ENCODE results near the gene BCAS3. TPM values are rescaled to one million over a fixed set of nuclear protein-coding genes. Genes with fewer than 3 reads are reported as not detected.

BCAS3 gene
- total RNA-seq, 1 donor from 2014 or later, result 9.5 TPM

- intact Hi-C loops (cut with micrococcal nuclease), result no loop called here
- no peak overlapping the region for H3K4me3 Mint-ChIP-seq
- H3K36me3 Mint-ChIP-seq (ENCODE audit: low read depth), result no peaks in the 10 kb centered on the region
- no peaks in the 10 kb centered on the region for H3K9me3 Mint-ChIP-seq
- no peaks in the 10 kb centered on the region for H3K4me1 Mint-ChIP-seq
- H3K27ac Mint-ChIP-seq, result no peak overlapping the region
- no peak for DNase-seq
- H3K27me3 Mint-ChIP-seq, result peaks cover 4% of the 10 kb centered on the region
Measured at GRCh38 chr17:61305024-61305423, 627.4 kb downstream of the BCAS3 start.

GRCh38 chr17:61306003-61306402 is 628.4 kb downstream of the BCAS3 start:
- intact Hi-C loops (cut with micrococcal nuclease), result no loop called here
- no peak overlapping the region for H3K4me3 Mint-ChIP-seq

GRCh38 chr17:61307905-61308886 is 630.5 kb downstream of the BCAS3 start:
- Mint-ChIP-seq H3K4me1 (no peaks in the 10 kb centered on the region), H3K27me3 (no peaks in the 10 kb centered on the region)

More at GRCh38 chr17:61306003-61306402, 628.4 kb downstream of the BCAS3 start:
- Mint-ChIP-seq H3K27me3 (peaks cover 2% of the 10 kb centered on the region), H3K9me3 (no peaks in the 10 kb centered on the region), H3K4me1 (no peaks in the 10 kb centered on the region), H3K36me3 (ENCODE audit: low read depth) (no peaks in the 10 kb centered on the region), H3K27ac (no peak overlapping the region)
- no peak for DNase-seq

GRCh38 chr17:61309362-61310256 is 632.0 kb downstream of the BCAS3 start:
- no peaks in the 10 kb centered on the region for H3K27me3 Mint-ChIP-seq
- intact Hi-C loops (cut with micrococcal nuclease), result no loop called here
- H3K4me1 Mint-ChIP-seq, result no peaks in the 10 kb centered on the region
- no peak overlapping the region for H3K27ac Mint-ChIP-seq
- DNase-seq, result no peak
- no peaks in the 10 kb centered on the region for H3K9me3 Mint-ChIP-seq
- H3K4me3 Mint-ChIP-seq, result no peak overlapping the region
- no peaks in the 10 kb centered on the region for H3K36me3 Mint-ChIP-seq (ENCODE audit: low read depth)

More at GRCh38 chr17:61307905-61308886, 630.5 kb downstream of the BCAS3 start:
- intact Hi-C loops (cut with micrococcal nuclease), result no loop called here
- no peaks in the 10 kb centered on the region for H3K9me3 Mint-ChIP-seq
- H3K36me3 Mint-ChIP-seq (ENCODE audit: low read depth), result no peaks in the 10 kb centered on the region
- H3K27ac Mint-ChIP-seq, result no peak overlapping the region
- H3K4me3 Mint-ChIP-seq, result no peak overlapping the region
- DNase-seq, result no peak

GRCh38 chr17:61310590-61310989 is 632.9 kb downstream of the BCAS3 start:
- Mint-ChIP-seq H3K27me3 (no peaks in the 10 kb centered on the region), H3K27ac (no peak overlapping the region), H3K9me3 (no peaks in the 10 kb centered on the region), H3K4me1 (no peaks in the 10 kb centered on the region), H3K36me3 (ENCODE audit: low read depth) (no peaks in the 10 kb centered on the region), H3K4me3 (no peak overlapping the region)
- intact Hi-C loops (cut with micrococcal nuclease), result no loop called here
- no peak for DNase-seq

- no peak overlapping the region for H3K27ac Mint-ChIP-seq
- no peak overlapping the region for H3K4me3 Mint-ChIP-seq
- H3K4me1 Mint-ChIP-seq, result no peaks in the 10 kb centered on the region
- H3K9me3 Mint-ChIP-seq, result no peaks in the 10 kb centered on the region
- DNase-seq, result no peak
- no peaks in the 10 kb centered on the region for H3K27me3 Mint-ChIP-seq
- H3K36me3 Mint-ChIP-seq (ENCODE audit: low read depth), result no peaks in the 10 kb centered on the region
- intact Hi-C loops (cut with micrococcal nuclease), result no loop called here
Measured at GRCh38 chr17:61312406-61313295, 635.0 kb downstream of the BCAS3 start.

GRCh38 chr17:61313461-61314326 is 636.0 kb downstream of the BCAS3 start:
- no peaks in the 10 kb centered on the region for H3K4me1 Mint-ChIP-seq
- no peaks in the 10 kb centered on the region for H3K27me3 Mint-ChIP-seq
- H3K9me3 Mint-ChIP-seq, result no peaks in the 10 kb centered on the region
- intact Hi-C loops (cut with micrococcal nuclease), result no loop called here
- H3K27ac Mint-ChIP-seq, result no peak overlapping the region
- DNase-seq, result no peak
- H3K36me3 Mint-ChIP-seq (ENCODE audit: low read depth), result no peaks in the 10 kb centered on the region
- H3K4me3 Mint-ChIP-seq, result no peak overlapping the region

GRCh38 chr17:61314368-61315078 is 636.9 kb downstream of the BCAS3 start:
- H3K9me3 Mint-ChIP-seq, result no peaks in the 10 kb centered on the region
- intact Hi-C loops (cut with micrococcal nuclease), result no loop called here
- no peak for DNase-seq
- H3K27ac Mint-ChIP-seq, result no peak overlapping the region
- H3K27me3 Mint-ChIP-seq, result no peaks in the 10 kb centered on the region
- H3K4me1 Mint-ChIP-seq, result no peaks in the 10 kb centered on the region
- H3K4me3 Mint-ChIP-seq, result no peak overlapping the region
- no peaks in the 10 kb centered on the region for H3K36me3 Mint-ChIP-seq (ENCODE audit: low read depth)

DNA sequence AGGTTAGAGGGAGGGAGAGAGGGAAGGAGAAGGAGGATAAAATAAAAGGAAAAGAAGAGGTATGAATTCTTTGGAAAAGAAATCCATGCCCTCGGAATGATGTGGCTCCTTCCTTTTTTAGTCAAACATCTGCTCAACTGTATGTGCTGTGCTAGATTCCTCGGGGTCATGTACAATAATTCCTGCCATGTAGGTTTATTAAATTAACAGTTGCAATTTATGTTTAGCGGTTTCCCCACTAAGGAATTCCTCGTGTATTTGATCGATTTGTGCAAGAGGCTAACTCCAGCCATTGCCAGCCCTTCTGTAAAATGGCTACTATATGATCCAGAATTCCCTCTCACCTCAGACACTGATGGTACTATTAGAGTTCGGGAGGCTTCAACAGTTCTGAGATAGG is 639.0 kb downstream of the BCAS3 start:
- no peak for DNase-seq
- intact Hi-C loops (cut with micrococcal nuclease), result no loop called here
- Mint-ChIP-seq H3K27me3 (no peaks in the 10 kb centered on the region), H3K4me3 (no peak overlapping the region), H3K4me1 (no peaks in the 10 kb centered on the region), H3K36me3 (ENCODE audit: low read depth) (no peaks in the 10 kb centered on the region), H3K9me3 (no peaks in the 10 kb centered on the region), H3K27ac (no peak overlapping the region)

DNA sequence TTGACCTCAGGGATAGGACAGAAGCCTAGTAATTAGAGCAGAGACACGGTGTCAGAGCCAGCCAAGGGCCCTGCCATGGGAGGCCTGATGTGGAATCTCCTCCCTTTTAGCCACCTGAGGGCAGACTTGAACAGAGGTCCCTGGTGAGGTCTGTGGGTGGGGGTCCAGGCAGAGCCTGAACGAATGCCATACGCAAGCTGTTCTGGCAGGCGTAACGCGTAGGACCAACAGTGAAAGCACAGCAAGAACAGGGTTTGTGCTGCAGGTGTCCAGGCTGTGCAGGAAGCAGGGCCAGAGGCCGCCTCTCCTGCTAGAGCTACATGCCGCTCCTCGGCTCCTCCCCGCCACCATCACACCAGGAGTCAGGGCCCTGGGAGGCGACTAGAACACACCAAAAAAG is 640.1 kb downstream of the BCAS3 start:
- Mint-ChIP-seq H3K36me3 (ENCODE audit: low read depth) (no peaks in the 10 kb centered on the region), H3K4me3 (no peak overlapping the region), H3K4me1 (no peaks in the 10 kb centered on the region), H3K9me3 (no peaks in the 10 kb centered on the region), H3K27me3 (peaks cover 2% of the 10 kb centered on the region), H3K27ac (no peak overlapping the region)
- no peak for DNase-seq
- intact Hi-C loops (cut with micrococcal nuclease), result no loop called here

DNA sequence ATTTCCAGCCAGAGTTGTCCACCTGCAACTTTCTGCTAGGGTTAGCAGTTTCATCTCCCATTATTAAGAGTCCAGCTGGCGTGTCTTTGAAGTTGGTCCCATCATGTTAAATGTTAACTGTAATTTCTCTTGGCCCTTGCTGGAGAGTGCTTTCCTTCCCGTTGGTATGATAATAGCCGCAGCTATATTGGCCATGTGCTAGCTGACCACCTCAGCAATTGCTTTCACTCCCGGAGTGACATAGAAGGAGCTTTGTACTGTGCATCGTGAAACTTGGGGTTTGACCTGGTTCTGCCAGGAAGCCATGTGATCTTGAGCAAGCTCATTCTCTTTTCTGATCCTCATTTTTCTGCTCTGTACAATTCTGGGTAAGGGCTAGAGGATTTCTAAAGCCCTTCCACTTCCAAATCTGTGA is 641.0 kb downstream of the BCAS3 start:
- no peaks in the 10 kb centered on the region for H3K36me3 Mint-ChIP-seq (ENCODE audit: low read depth)
- H3K27me3 Mint-ChIP-seq, result peaks cover 2% of the 10 kb centered on the region
- no peak overlapping the region for H3K27ac Mint-ChIP-seq
- H3K9me3 Mint-ChIP-seq, result no peaks in the 10 kb centered on the region
- intact Hi-C loops (cut with micrococcal nuclease), result no loop called here
- no peak overlapping the region for H3K4me3 Mint-ChIP-seq
- no peaks in the 10 kb centered on the region for H3K4me1 Mint-ChIP-seq
- no peak for DNase-seq

DNA sequence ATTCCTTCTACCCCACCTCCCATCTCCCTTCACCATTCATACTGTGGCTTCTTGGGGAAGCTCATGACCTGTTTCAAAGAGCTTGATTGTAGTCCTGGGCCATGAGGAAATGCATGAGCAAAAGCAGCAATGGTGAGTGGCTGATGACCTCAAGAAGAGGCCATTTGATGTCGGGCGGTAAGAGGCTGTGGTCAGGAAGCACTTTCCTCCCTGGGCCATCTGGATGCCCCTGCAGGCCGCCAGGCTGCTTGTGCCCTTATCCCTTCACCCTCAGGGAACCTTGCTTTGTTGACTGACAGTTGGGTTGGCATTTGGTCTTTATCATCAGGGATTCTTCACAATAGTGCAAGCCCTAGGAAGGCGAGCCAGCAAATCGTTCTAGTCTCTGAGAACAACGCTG is 643.7 kb downstream of the BCAS3 start:
- Mint-ChIP-seq H3K36me3 (ENCODE audit: low read depth) (no peaks in the 10 kb centered on the region), H3K4me3 (no peak overlapping the region), H3K27me3 (peaks cover 2% of the 10 kb centered on the region), H3K9me3 (no peaks in the 10 kb centered on the region), H3K4me1 (no peaks in the 10 kb centered on the region), H3K27ac (no peak overlapping the region)
- DNase-seq, result no peak
- intact Hi-C loops (cut with micrococcal nuclease), result no loop called here
